ENCODE data around the gene ENPEP.
"Not testable (repeated sequence)": the region's sequence is repeated elsewhere in the genome, so short reads cannot be mapped to it uniquely, and the experiment has no call there.

ENPEP gene

DNA sequence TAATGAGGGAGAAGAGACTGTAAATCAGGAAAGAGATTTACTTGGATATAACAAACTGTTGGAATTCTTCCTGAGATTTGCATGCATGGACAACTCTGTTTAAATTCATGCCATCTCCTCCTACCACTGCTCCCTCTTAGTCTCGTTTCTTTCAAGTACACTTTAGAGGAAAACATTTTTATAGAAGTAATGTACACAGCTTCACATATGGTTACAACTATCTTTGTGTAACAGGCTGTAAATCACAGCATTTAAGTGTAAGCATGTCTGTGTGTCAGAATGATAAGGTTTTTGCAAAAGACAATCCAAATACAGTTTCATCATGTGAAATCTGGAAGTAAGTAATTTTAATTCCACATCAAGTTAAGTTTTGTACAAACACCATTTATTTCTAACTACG lies 21.5 kb upstream of the ENPEP start:
- no peak overlapping the region for H3K27ac ChIP-seq
- TF ChIP-seq, protein P1, sequence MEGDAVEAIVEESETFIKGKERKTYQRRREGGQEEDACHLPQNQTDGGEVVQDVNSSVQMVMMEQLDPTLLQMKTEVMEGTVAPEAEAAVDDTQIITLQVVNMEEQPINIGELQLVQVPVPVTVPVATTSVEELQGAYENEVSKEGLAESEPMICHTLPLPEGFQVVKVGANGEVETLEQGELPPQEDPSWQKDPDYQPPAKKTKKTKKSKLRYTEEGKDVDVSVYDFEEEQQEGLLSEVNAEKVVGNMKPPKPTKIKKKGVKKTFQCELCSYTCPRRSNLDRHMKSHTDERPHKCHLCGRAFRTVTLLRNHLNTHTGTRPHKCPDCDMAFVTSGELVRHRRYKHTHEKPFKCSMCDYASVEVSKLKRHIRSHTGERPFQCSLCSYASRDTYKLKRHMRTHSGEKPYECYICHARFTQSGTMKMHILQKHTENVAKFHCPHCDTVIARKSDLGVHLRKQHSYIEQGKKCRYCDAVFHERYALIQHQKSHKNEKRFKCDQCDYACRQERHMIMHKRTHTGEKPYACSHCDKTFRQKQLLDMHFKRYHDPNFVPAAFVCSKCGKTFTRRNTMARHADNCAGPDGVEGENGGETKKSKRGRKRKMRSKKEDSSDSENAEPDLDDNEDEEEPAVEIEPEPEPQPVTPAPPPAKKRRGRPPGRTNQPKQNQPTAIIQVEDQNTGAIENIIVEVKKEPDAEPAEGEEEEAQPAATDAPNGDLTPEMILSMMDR (conservative IDR thresholded peaks at IDR 0.05): no peak

DNA sequence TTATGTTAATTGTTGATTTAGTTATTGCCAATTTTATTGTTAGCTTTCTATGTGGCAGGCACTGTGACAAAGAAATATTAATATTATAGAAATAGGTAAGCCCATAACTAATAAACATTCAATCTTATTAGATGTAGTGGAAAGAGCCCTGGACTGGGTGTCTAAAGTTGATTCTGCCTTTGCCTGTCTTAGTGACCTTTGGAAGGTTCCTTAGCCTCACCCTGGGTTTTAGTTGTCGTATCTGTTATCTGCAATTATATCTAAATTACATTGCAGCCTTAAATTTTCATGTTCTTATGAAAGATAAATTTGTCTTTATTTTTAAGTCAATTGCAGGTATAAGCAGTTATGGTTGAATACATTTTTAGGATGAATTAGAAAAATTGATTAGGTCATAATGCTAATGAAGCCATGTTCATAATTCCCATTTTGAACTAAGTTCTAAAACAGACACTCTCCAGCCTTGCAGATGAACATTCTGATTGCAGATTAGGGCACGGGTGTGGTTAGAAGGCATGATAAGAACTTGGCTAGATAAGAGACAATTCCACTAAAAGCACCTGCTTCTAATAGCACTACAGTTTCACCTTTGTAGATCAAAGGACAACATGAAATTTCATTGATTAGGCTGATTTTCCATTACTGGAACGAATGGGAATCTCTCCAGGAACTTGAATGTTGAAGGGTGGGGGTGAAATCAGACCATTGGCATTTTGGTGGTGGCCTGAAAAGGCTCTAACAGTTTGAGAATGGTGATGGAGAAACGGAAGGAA lies 17.3 kb upstream of the ENPEP start:
- no peak overlapping the region for H3K27ac ChIP-seq
- TF ChIP-seq, protein P1 (conservative IDR thresholded peaks at IDR 0.05): no peak

DNA sequence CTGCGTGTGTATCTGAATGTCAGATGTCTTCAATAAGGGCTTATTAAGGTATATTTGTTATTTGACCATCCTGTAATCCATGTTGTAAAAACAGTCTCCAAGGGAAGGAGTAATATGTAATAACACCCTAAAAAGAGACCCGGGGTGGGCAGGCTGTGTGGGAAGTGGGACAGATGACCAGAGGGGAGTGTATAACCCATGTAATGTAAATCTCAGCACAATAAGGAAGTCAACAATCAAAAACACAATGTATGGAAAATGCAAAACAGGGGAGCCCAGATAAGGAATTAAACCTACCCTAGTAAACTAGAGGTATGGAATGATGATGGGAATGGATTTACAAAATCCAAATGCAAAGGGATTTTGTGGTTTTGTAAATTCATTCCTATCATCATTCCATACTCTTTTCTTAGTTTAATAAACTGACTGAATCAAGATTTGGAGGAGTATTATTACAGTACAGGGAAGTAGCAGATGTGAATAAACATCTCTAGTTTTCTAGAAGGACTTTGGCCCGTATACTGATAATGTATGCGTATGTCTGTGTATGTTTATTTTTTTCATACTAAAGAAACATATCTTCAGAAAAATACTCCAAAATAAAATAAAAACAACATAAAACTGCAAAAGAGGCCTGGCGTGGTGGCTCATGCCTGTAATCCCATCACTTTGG lies 15.7 kb upstream of the ENPEP start:
- H3K27ac ChIP-seq: no peak overlapping the region
- TF ChIP-seq, protein P1 (conservative IDR thresholded peaks at IDR 0.05): no peak

DNA sequence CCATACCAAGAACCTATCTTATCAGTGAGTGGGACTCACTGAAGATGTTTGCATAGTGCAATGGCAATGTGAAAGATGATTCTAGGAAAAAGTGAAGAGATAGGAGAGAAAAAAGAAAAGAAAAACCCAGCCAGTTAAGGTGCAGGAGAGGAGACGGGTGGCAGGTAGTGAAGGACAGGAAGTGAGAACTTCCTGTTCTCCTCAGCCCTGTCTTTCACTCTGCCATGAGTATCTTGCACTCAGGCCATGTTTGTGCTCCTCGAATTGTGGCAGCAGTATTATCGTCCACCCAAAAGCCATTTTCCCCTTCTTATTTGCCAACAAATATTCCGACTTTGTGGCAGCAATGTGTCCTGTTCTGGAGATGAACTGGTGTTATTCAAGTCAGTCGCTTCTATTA lies 8.6 kb upstream of the ENPEP start:
- no peak overlapping the region for H3K27ac ChIP-seq
- TF ChIP-seq, protein P1 (conservative IDR thresholded peaks at IDR 0.05): no peak

DNA sequence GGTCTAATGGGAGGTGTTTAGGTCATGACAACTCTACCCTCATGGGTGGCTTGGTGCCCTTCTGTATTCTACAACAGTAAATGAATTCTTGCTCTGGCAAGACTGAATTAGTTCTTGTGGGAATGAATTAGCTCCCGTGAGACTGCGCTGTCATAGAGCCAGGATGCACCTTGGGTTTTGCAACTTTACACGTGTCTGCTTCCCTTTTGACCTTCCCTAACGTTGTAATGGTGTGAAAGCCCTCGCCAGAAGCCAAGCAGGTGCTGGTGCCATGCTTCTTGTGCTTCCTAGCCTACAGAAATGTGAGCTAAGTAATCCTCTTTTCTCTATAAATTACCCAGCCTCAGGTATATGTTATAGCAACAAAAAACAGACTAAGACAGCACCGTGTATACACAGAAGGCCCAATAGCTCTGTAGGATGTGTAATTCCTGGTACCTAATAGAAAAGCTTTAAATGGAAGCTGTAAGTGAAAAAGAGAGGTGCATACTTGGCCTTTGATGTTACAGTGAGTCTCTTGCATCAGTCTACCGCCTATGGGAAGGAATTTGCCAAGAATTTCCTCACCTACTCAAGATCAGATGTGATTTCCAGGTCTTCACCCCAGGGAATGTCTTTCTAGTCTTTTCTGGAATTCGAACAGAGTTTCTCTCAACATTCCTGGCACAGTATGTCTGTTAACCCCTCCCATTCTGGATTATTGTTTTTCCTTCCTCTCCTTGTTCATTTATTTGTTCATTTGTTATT lies 3.2 kb upstream of the ENPEP start:
- TF ChIP-seq, protein P1 (conservative IDR thresholded peaks at IDR 0.05): no peak
- H3K27ac ChIP-seq: no peak overlapping the region

DNA sequence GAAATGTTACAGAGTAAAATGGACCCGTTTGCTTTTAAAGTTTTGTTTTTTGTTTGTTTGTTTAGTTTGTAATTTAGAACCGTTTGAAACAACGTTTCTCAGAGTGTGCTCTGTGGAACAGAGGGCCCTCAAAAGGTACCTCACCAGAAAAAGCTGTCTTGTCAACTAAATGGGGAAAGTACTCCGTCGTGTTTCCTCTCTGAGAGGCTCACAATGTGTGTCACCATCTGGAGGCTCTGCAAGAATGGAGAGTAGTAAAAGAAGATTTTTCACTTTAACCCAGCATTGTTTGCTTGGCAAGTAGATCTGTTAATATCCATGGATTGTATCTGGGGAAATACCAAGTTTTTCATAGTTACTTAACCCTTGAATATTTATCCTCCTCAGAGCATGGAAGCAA lies 1.5 kb upstream of the ENPEP start:
- H3K27ac ChIP-seq: no peak overlapping the region
- TF ChIP-seq, protein P1 (conservative IDR thresholded peaks at IDR 0.05): no peak

DNA sequence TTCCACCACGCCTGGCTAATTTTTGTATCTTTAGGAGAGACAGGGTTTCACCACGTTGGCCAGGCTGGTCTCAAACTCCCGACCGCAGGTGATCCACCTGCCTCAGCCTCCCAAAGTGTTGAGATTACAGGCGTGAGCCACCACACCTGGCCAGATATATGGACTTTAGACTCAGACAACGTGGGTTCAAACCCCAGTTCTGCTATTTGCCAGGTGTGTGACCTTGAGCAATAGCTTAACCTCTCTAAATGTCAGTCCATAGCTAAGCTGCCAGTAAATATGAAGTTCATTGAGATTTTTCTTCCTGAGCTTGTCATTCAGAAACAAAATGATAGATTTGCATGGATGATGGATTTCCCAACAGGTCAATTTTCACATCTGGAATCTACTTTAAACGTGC lies 875 bp upstream of the ENPEP start:
- not testable (repeated sequence) for H3K27ac ChIP-seq
